Esophagus muscularis mucosa (tissue), 4 donors: ENCODE results near the gene MYLK. TPM values are rescaled to one million over a fixed set of nuclear protein-coding genes. Genes with fewer than 3 reads are reported as not detected.

ENCODE experiments used
- DNase-seq: peaks from one replicate; pipeline ENCODE4 v3.0.0-alpha.2; 2017; ENCODE audit errors: extremely low spot score
- H3K27ac ChIP-seq, 4 donors: fragments of 200-600 bp; sonication (generic); replicated peaks in 1 of 4; 1 replicate in 3 of 4; 2 replicates in 1 of 4; pipeline ENCODE4 v1.5.1; 2016 to 2019; ENCODE audit warnings: mild to moderate bottlenecking in 1 of 4
- H3K27me3 ChIP-seq, 4 donors: fragments of 200-600 bp; sonication (generic); one replicate each; pipeline versions ENCODE4 v1.5.1 to v1.6.0; 2016 to 2019
- H3K36me3 ChIP-seq, 4 donors: fragments of 200-600 bp; sonication (generic); one replicate each; pipeline ENCODE4 v1.5.1; 2016 to 2019
- H3K4me1 ChIP-seq, 4 donors: fragments of 200-600 bp; sonication (generic); one replicate each; pipeline ENCODE4 v1.5.1; 2016 to 2019
- H3K4me3 ChIP-seq, 4 donors: fragments of 200-600 bp; sonication (generic); 1 replicate in 2 of 4; 2 replicates in 2 of 4; pipeline ENCODE4 v1.5.1; 2016 to 2019; ENCODE audit warnings: mild to moderate bottlenecking in 4 of 4, moderate library complexity in 1 of 4
- H3K9me3 ChIP-seq, 4 donors: fragments of 200-600 bp; sonication (generic); 1 replicate in 3 of 4; 2 replicates in 1 of 4; pipeline ENCODE4 v1.5.1; 2016 to 2019
- EP300 ChIP-seq: sonication (generic); formaldehyde crosslinking; IDR thresholded peaks from one replicate; pipeline ENCODE4 v1.6.1; 2017; ENCODE audit warnings: antibody characterized with exemption
- POLR2A ChIP-seq: fragments of 450-650 bp; IDR thresholded peaks from one replicate; pipeline ENCODE4 v1.6.1; 2017; ENCODE audit warnings: antibody characterized with exemption, moderate library complexity, mild to moderate bottlenecking, low read depth
- POLR2AphosphoS5 ChIP-seq, 2 donors: sonication (generic); formaldehyde crosslinking; IDR thresholded peaks; one replicate each; pipeline ENCODE4 v1.6.1; 2017; ENCODE audit warnings: antibody characterized with exemption in 2 of 2
- WGBS: methylation state at CpG from one replicate; pipeline ENCODE4 v1.1.5; 2018; 5-methylcytosine and 5-hydroxymethylcytosine counted together
- intact Hi-C: fragments of 100-400 bp; cut with DNase I; formaldehyde crosslinking; loops from one replicate; pipeline ENCODE4 v1.15.1; 2023
- total RNA-seq, 4 donors: library from RNA; depleted of rRNA; stranded (reverse); fragments of >200 nt; gene quantifications; one replicate each; pipeline versions ENCODE4 v1.1.0 to v1.2.1, GENCODE V29; 2016
- TF ChIP-seq, protein P1 (sequence below), 3 experiments: fragments of 200-600 bp in 2 of 3; fragments of 450-650 bp in 1 of 3; sonication (generic) in 2 of 3; IDR thresholded peaks; one replicate each; pipeline ENCODE4 v1.5.1; 2017 to 2019; ENCODE audit warnings: antibody characterized with exemption in 3 of 3, mild to moderate bottlenecking in 2 of 3, moderate library complexity in 1 of 3

Gene MYLK
- total RNA-seq, 4 donors from 2014 or later: 1,983 to 3,208 (median 2,554) TPM

DNA sequence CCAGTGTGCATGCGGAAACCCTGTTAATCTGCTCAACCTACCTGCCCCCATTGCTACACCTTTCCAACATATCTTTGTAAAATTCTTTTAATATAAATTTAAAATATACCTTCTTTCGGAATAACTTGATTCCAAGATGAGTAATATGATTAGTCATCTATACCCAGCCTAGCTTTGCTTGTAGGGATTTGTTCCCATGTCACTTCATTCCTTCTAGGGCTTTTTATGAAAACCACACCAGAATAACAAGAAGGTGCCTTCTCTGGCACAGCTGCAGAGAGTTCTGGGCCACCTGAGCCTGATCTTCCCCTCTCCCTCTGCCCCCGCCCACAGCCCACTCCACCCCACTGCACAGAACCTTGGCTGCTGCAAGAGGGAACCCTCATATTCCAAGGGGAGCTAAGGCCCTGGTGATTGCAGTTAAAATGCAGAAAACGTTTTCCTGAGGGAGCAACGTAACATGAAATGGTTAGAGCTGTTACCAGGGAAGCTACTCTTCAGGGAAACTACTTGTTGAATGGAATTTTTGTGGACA is 260.7 kb downstream of the MYLK start:
- 73% methylated on average over 5 of the region's 5 CpGs for WGBS
- peaks cover 0 to 66% (median 32%) of the 10 kb centered on the region in 4 donors for H3K36me3 ChIP-seq
- TF ChIP-seq, protein P1, sequence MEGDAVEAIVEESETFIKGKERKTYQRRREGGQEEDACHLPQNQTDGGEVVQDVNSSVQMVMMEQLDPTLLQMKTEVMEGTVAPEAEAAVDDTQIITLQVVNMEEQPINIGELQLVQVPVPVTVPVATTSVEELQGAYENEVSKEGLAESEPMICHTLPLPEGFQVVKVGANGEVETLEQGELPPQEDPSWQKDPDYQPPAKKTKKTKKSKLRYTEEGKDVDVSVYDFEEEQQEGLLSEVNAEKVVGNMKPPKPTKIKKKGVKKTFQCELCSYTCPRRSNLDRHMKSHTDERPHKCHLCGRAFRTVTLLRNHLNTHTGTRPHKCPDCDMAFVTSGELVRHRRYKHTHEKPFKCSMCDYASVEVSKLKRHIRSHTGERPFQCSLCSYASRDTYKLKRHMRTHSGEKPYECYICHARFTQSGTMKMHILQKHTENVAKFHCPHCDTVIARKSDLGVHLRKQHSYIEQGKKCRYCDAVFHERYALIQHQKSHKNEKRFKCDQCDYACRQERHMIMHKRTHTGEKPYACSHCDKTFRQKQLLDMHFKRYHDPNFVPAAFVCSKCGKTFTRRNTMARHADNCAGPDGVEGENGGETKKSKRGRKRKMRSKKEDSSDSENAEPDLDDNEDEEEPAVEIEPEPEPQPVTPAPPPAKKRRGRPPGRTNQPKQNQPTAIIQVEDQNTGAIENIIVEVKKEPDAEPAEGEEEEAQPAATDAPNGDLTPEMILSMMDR (IDR thresholded peaks at IDR 0.05): no peak
- TF ChIP-seq POLR2AphosphoS5 (IDR thresholded peaks at IDR 0.05) (no peak), POLR2A (no peak), EP300 (no peak)

DNA sequence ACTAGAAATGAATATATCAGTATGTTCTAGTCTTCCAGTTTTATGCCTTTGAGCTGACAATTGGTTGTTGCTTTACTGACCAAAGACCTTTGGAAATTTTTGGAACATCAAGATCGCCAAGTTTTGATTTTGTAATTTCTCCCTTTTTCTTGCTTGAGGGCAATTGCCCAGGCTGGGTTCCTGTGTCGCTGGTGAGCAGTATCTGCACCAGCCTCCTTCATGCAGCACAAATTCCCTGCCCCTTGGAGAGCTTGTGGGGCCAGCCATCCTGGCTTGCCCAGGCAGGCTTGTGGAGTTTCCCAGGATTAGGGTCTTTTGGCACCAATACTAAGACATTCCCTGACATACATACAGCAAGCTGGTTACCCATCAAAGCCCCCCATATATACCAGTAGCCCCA is 261.4 kb downstream of the MYLK start:
- no peak for DNase-seq
- H3K9me3 ChIP-seq: no peaks in the 10 kb centered on the region
- peaks cover 4 to 77% (median 74%) of the 10 kb centered on the region in 4 donors for H3K4me1 ChIP-seq
- intact Hi-C loops: no loop called here
- peaks cover 0 to 68% (median 37%) of the 10 kb centered on the region in 4 donors for H3K36me3 ChIP-seq
- peak overlapping the region; percentile 92 to 97 (median 94) for H3K27ac ChIP-seq
- TF ChIP-seq EP300: no peak
- no peak for TF ChIP-seq POLR2A
- no peak for TF ChIP-seq POLR2AphosphoS5 (IDR thresholded peaks at IDR 0.05)
- TF ChIP-seq, protein P1 (IDR thresholded peaks at IDR 0.05): no peak
- 68% methylated on average over 2 of the region's 2 CpGs for WGBS
- no peaks in the 10 kb centered on the region for H3K27me3 ChIP-seq
- H3K4me3 ChIP-seq: no peak overlapping the region

More for the DNA sequence above, 260.7 kb downstream of the MYLK start:
- Histone ChIP-seq H3K27ac (peak overlapping the region; percentile 92 to 97 (median 94)), H3K9me3 (no peaks in the 10 kb centered on the region), H3K4me1 (peaks cover 5 to 77% (median 75%) of the 10 kb centered on the region in 4 donors), H3K4me3 (no peak overlapping the region), H3K27me3 (no peaks in the 10 kb centered on the region)
- intact Hi-C loops: no loop called here
- no peak for DNase-seq

DNA sequence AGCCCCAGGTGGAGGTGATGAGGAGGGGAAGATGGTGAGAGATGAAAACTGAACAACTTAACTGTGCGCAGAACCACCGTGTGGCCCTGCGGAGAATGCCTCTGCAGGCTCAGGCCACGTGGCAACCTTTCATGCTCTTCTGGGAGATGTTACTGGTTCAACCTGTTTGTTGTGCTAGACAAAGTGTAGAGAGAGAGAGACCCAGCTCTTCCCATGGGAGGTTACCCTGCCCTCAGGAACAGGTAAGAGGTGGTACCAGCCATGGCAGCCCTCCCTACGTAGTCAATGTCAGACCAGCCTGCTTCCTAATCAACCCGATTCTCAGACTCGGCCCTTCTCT is 262.3 kb downstream of the MYLK start:
- Histone ChIP-seq H3K4me1 (peaks cover 4 to 77% (median 70%) of the 10 kb centered on the region in 4 donors), H3K4me3 (no peak overlapping the region), H3K27me3 (no peaks in the 10 kb centered on the region), H3K27ac (peak overlapping the region; percentile 92 to 97 (median 94)), H3K36me3 (peaks cover 0 to 67% (median 34%) of the 10 kb centered on the region in 4 donors), H3K9me3 (no peaks in the 10 kb centered on the region)
- intact Hi-C loops: no loop called here
- WGBS: 70% methylated on average over 7 of the region's 7 CpGs
- DNase-seq: no peak
- TF ChIP-seq, protein P1 (IDR thresholded peaks at IDR 0.05): no peak
- TF ChIP-seq POLR2AphosphoS5 (IDR thresholded peaks at IDR 0.05) (peak; percentile 4 to 15), POLR2A (no peak), EP300 (no peak)

DNA sequence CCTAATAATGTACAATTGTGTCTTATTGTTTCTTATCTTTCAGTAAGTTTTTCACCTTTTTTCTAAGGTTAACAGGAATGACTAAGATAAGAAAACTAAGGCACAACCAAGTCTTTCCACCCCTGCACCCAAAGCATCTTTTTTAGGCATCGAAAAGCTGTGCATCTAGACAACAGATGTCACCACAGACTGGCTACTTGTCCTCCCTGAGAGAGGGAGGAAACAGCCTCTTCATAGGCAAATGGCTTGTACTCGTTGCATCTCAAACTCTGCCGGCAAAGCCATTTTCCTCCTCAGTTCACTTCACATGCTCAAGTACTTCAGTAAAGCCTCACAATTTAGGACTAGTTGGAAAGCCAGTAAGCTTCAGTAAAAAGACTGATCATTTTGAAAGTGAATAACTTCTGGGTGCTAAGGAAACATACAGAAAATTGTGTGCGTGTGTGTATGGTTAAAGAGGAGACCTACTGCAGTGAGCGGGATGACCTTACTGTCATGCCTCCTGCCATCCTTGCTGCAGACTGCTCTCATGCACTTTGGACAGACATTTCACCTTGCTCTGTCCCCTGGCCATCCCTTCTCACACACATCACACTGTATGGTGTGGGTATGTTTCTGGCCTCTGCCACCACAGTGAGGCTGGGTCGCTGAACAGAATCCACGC is 262.8 kb downstream of the MYLK start:
- no peak overlapping the region for H3K4me3 ChIP-seq
- intact Hi-C loops: no loop called here
- H3K9me3 ChIP-seq: no peaks in the 10 kb centered on the region
- H3K4me1 ChIP-seq: peaks cover 4 to 74% (median 70%) of the 10 kb centered on the region in 4 donors
- 66% methylated on average over 7 of the region's 7 CpGs for WGBS
- peaks cover 0 to 66% (median 30%) of the 10 kb centered on the region in 4 donors for H3K36me3 ChIP-seq
- H3K27ac ChIP-seq: peak overlapping the region; percentile 92 to 97 (median 94)
- no peak for TF ChIP-seq POLR2AphosphoS5 (IDR thresholded peaks at IDR 0.05)
- TF ChIP-seq, protein P1 (IDR thresholded peaks at IDR 0.05): no peak
- no peak for TF ChIP-seq POLR2A
- TF ChIP-seq EP300: no peak
- H3K27me3 ChIP-seq: no peaks in the 10 kb centered on the region
- no peak for DNase-seq
